Measurements from ENCODE around the gene KDM3A. TPM values are rescaled to one million over a fixed set of nuclear protein-coding genes. Genes with fewer than 3 reads are reported as not detected.

The KDM3A gene
- total RNA-seq, 1 experiment from 2014 or later, result 18.9 TPM

DNA sequence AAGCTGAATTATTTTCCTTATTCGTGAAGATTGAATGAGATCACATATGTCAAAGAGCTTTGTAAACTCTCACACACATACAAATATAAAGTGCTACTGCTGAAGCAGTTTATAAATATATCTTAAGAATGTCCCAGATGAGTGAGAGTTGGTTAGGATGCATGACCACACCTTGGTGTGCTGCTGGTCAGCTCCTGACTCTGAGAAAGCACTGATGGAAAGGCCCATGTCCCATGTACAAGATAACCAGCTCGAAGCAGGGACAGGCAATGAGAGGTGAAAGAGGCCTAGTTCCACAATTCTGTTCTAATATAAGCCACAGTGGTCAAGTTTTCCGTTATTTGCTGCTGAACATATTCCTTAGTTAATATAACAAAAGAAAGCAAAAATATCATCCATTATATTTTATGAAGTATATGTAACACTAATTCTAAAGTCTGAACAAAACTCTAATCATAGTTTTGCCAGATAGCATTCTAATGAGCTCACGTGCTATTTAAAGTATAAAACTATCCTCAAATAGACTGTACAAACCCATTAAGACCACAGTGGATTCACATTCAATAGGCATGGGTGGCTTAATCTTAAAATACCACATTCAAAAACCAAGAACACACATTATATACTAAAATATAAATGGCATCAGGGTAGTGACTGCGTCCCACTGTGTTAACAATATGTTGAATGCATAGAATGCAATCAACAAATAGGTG lies 72.9 kb downstream of the KDM3A start:
- DNase-seq (ENCODE audit: low read depth), result no peak

- DNase-seq (ENCODE audit: low read depth), result peak; percentile 48
These were observed 77.3 kb downstream of the KDM3A start for GRCh38 chr2:86518481-86518880.

DNA sequence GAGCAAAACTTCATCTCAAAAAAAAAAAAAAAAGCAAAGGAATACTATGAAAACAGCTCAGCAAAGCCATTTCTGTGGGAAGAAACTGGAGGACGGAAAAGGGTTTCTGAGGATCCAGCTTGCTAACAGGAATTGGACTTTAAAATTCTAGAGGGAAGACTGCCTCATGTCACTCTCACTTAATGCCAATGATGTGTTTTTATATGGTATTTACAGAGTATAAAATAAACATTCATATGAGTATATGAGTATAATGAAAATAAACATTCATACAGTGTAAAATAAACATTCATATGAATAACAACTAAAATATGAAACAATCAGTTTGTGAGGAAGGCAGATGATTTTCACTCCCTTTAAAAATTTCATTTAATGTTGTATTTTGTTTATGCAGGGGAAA lies 78.2 kb downstream of the KDM3A start:
- DNase-seq (ENCODE audit: low read depth), result peak; percentile 9

DNA sequence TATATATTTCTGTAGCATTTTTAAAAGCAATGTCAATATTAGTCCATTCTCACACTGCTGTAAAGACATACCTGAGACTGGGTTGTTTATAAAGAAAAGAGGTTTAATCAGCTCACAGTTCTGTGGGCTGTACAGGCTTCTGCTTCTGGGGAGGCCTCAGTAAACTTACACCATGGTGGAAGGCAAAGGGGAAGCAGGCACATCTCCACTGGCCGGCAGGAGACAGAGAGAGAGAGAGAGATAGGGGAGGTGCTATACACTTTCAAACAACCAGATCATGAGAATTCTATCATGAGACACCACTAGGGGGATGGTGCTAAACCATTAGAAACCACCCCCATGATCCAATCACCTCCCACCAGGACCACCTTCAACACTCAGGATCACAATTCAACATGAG lies 79.0 kb downstream of the KDM3A start:
- no peak for DNase-seq (ENCODE audit: low read depth)

GRCh38 chr2:86521922-86522321 lies 80.8 kb downstream of the KDM3A start:
- DNase-seq (ENCODE audit: low read depth), result no peak

GRCh38 chr2:86522711-86523110 lies 81.5 kb downstream of the KDM3A start:
- no peak for DNase-seq (ENCODE audit: low read depth)

DNA sequence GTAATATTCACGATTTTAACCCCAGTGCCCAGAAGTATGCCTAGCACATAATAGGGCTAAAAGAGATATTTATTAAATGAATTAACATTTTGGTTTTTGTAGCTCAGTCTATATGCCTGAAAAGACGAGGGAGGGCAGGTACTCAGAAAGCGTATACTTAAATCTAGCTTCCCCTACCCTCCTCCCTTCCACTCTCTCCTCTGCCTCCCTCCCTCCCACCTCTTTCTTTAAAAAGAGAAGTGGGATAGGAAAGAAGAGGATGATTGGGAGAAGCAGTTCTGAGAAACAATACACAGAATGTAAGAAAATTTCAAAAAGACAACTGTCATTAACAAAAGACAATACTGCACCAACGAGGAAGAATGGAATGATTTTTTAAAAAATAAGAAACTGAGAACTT lies 82.3 kb downstream of the KDM3A start:
- no peak for DNase-seq (ENCODE audit: low read depth)

GRCh38 chr2:86525421-86526340 lies 84.5 kb downstream of the KDM3A start:
- no peak for DNase-seq (ENCODE audit: low read depth)

DNA sequence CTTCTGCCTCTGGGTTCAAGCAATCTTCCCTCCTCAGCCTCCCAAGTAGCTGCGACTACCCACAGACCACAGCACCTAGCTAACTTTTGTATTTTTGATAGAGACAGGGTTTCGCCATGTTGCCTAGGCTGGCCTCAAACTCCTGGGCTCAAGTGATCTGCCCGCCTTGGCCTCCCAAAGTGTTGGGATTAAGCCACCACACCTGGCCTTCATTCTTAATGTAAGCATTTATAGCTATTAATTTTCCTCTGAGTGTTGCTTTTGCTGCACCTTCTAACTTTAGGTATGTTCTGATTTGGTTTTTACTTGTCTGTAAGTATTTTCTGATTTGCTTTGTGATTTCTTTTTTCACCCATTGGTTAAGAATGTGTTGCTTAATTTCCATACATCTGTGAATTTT lies 92.4 kb downstream of the KDM3A start:
- DNase-seq (ENCODE audit: low read depth), result no peak

DNA sequence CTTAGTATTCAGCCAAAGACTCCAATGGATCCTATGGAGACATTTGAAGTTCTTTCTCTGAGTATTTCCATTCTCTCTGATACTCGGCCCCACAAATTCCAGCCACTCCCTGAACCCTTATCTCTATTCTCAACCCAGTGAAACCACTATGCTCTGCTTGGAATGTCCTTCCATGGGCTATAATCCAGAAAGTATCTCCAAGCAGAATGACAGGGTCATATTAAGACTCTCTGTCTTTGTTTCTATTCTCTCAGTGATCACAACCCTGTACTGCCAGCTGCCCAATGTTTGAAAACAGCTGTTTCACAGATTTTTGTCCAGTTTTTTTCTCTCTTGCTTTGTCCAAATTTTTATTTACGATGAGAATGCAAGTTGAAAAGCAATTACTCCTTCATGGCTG lies 100.2 kb downstream of the KDM3A start:
- DNase-seq (ENCODE audit: low read depth), result no peak

Other genes with a start within 250 kb of the KDM3A start
- gene IMMT, start 245.9 kb upstream of the KDM3A start, total RNA-seq (2014; rRNA removed), result 71.9 and 83.1 TPM in 2 replicates
- gene MRPL35, start 241.9 kb upstream of the KDM3A start, total RNA-seq (2014; rRNA removed), result 41.0 and 46.0 TPM in 2 replicates
- 0.38 and 0.52 TPM in 2 replicates for gene REEP1, start 103.7 kb upstream of the KDM3A start, total RNA-seq (2014; rRNA removed)
- gene CHMP3, start 122.1 kb downstream of the KDM3A start, total RNA-seq (2014; rRNA removed), result 87.0 and 92.5 TPM in 2 replicates
- 15.7 and 19.3 TPM in 2 replicates for gene RNF103, start 182.5 kb downstream of the KDM3A start, total RNA-seq (2014; rRNA removed)